PC-3 (cell line): Measurements from ENCODE around the gene CMSS1.

ENCODE experiments used
- CTCF ChIP-seq: fragments of 300-600 bp; sonication (generic); conservative IDR thresholded peaks from 2 replicates; pipeline ENCODE4 v1.5.1; 2017; ENCODE audit warnings: antibody characterized with exemption, low read depth, mild to moderate bottlenecking, low read length
- EZH2 ChIP-seq: fragments of 300-600 bp; sonication (generic); IDR thresholded peaks from one replicate; pipeline ENCODE4 v1.6.1; 2017; ENCODE audit warnings: antibody characterized with exemption, mild to moderate bottlenecking, low read length; ENCODE audit not compliant: unreplicated experiment

GRCh38 chr3:100090669-100091005, 273.0 kb downstream of the CMSS1 start:
- no peak for TF ChIP-seq CTCF
- no peak for TF ChIP-seq EZH2
